Posterior cingulate gyrus (tissue), 11 donors: ENCODE results near the gene GRAMD4.

Experiments
- DNase-seq, 10 donors: peaks; one replicate each; pipeline versions ENCODE4 v3.0.0 to v3.0.0-alpha.2; 2020 to 2021; ENCODE audit warnings: mixed read lengths in 3 of 10
- intact Hi-C: fragments of 100-400 bp; cut with DNase I; formaldehyde crosslinking; loops from one replicate; pipeline ENCODE4 v1.15.1; 2023

Gene GRAMD4

GRCh38 chr22:46678003-46678657 is 57.9 kb downstream of the GRAMD4 start:
- intact Hi-C loops = no loop called here
- DNase-seq = no peak

GRCh38 chr22:46678785-46679700 is 58.9 kb downstream of the GRAMD4 start:
- no peak for DNase-seq
- intact Hi-C loops = no loop called here

GRCh38 chr22:46679706-46680269 is 59.6 kb downstream of the GRAMD4 start:
- no peak for DNase-seq
- intact Hi-C loops = no loop called here

GRCh38 chr22:46681010-46681409 is 60.8 kb downstream of the GRAMD4 start:
- intact Hi-C loops = no loop called here
- no peak for DNase-seq

- intact Hi-C loops = no loop called here
- no peak for DNase-seq
These were observed 62.0 kb downstream of the GRAMD4 start for GRCh38 chr22:46682011-46682731.

- intact Hi-C loops = no loop called here
- DNase-seq = no peak
These were observed 64.5 kb downstream of the GRAMD4 start for GRCh38 chr22:46684706-46685105.

GRCh38 chr22:46686221-46687047 is 66.2 kb downstream of the GRAMD4 start:
- DNase-seq = no peak
- intact Hi-C loops = no loop called here

- DNase-seq = no peak
- intact Hi-C loops = no loop called here
These were observed 66.9 kb downstream of the GRAMD4 start for GRCh38 chr22:46687048-46687444.

- DNase-seq = no peak
- intact Hi-C loops = no loop called here
These were observed 67.3 kb downstream of the GRAMD4 start for GRCh38 chr22:46687460-46687859.

- intact Hi-C loops = no loop called here
- DNase-seq = no peak
These were observed 68.8 kb downstream of the GRAMD4 start for GRCh38 chr22:46688949-46689348.

- DNase-seq = peak in 1 of 10 donors; percentile 55
- intact Hi-C loops = no loop called here
These were observed 70.0 kb downstream of the GRAMD4 start for GRCh38 chr22:46690146-46690545.

GRCh38 chr22:46691571-46691970 is 71.4 kb downstream of the GRAMD4 start:
- intact Hi-C loops = no loop called here
- DNase-seq = peak in 2 of 10 donors; percentile 57 to 67

- intact Hi-C loops = no loop called here
- DNase-seq = peak in 5 of 10 donors; percentile 46 to 88 (median 77)
These were observed 73.6 kb downstream of the GRAMD4 start for GRCh38 chr22:46693634-46694415.

GRCh38 chr22:46694416-46695170 is 74.4 kb downstream of the GRAMD4 start:
- intact Hi-C loops = no loop called here
- peak in 3 of 10 donors; percentile 62 to 72 (median 69) for DNase-seq

- DNase-seq = peak in 3 of 10 donors; percentile 64 to 76 (median 70)
- intact Hi-C loops = no loop called here
These were observed 75.4 kb downstream of the GRAMD4 start for GRCh38 chr22:46695346-46696228.

GRCh38 chr22:46696229-46696518 is 76.0 kb downstream of the GRAMD4 start:
- peak in 3 of 10 donors; percentile 57 to 76 (median 59) for DNase-seq
- intact Hi-C loops = no loop called here

GRCh38 chr22:46696614-46697013 is 76.4 kb downstream of the GRAMD4 start:
- intact Hi-C loops = no loop called here
- DNase-seq = peak in 3 of 10 donors; percentile 33 to 58 (median 36)
